Measurements from ENCODE around the gene HYAL1.

HYAL1 gene

GRCh38 chr3:50260027-50260941, 43.1 kb downstream of the HYAL1 start:
- DNase-seq (ENCODE audit: low read depth in 2 of 2) = peak; percentile 70 to 84

- DNase-seq (ENCODE audit: low read depth in 2 of 2) = no peak
These were observed 43.8 kb downstream of the HYAL1 start for GRCh38 chr3:50259432-50260026.

GRCh38 chr3:50258979-50259378, 44.4 kb downstream of the HYAL1 start:
- no peak for DNase-seq (ENCODE audit: low read depth in 2 of 2)

- DNase-seq (ENCODE audit: low read depth in 2 of 2) = no peak
These were observed 45.2 kb downstream of the HYAL1 start for GRCh38 chr3:50258029-50258680.

- peak in 1 of 2 donors; percentile 40 for DNase-seq (ENCODE audit: low read depth in 2 of 2)
These were observed 46.1 kb downstream of the HYAL1 start for GRCh38 chr3:50256978-50257890.

GRCh38 chr3:50255251-50255615, 48.1 kb downstream of the HYAL1 start:
- DNase-seq (ENCODE audit: low read depth in 2 of 2) = no peak

GRCh38 chr3:50254577-50255250, 48.7 kb downstream of the HYAL1 start:
- no peak for DNase-seq (ENCODE audit: low read depth in 2 of 2)

GRCh38 chr3:50251220-50251619, 52.2 kb downstream of the HYAL1 start:
- peak; percentile 48 to 65 for DNase-seq (ENCODE audit: low read depth in 2 of 2)

GRCh38 chr3:50250514-50250913, 52.9 kb downstream of the HYAL1 start:
- DNase-seq (ENCODE audit: low read depth in 2 of 2) = no peak

Measured in stimulated activated CD4-positive, alpha-beta T cell treated with anti-CD3 and anti-CD28 coated beads, Interleukin-15, amount 100 ng/mL, for 48 hours (primary cell).